ENCODE results near the gene FXYD7.
"Not testable (repeated sequence)": the region's sequence is repeated elsewhere in the genome, so short reads cannot be mapped to it uniquely, and the experiment has no call there.

Gene FXYD7

GRCh38 chr19:35167251-35168119 lies 24.4 kb downstream of the FXYD7 start:
- FAIRE-seq: no peak

- no peak for FAIRE-seq
Measured at GRCh38 chr19:35168196-35168595, 25.1 kb downstream of the FXYD7 start.

- no peak for FAIRE-seq
Measured at GRCh38 chr19:35169221-35169995, 26.4 kb downstream of the FXYD7 start.

GRCh38 chr19:35170359-35171061 lies 27.5 kb downstream of the FXYD7 start:
- FAIRE-seq: no peak

GRCh38 chr19:35171730-35172129 lies 28.7 kb downstream of the FXYD7 start:
- FAIRE-seq: no peak

GRCh38 chr19:35174226-35174625 lies 31.2 kb downstream of the FXYD7 start:
- FAIRE-seq: no peak

GRCh38 chr19:35176181-35176570 lies 33.1 kb downstream of the FXYD7 start:
- no peak for FAIRE-seq

GRCh38 chr19:35177377-35178274 lies 34.6 kb downstream of the FXYD7 start:
- FAIRE-seq: no peak

- FAIRE-seq: no peak
Measured at GRCh38 chr19:35178701-35179100, 35.6 kb downstream of the FXYD7 start.

GRCh38 chr19:35179830-35180229 lies 36.8 kb downstream of the FXYD7 start:
- no peak for FAIRE-seq

- no peak for FAIRE-seq
Measured at GRCh38 chr19:35181387-35181786, 38.3 kb downstream of the FXYD7 start.

GRCh38 chr19:35184267-35184666 lies 41.2 kb downstream of the FXYD7 start:
- FAIRE-seq: no peak

- FAIRE-seq: no peak
Measured at GRCh38 chr19:35184884-35185283, 41.8 kb downstream of the FXYD7 start.

GRCh38 chr19:35194012-35194984 lies 51.2 kb downstream of the FXYD7 start:
- no peak for FAIRE-seq

GRCh38 chr19:35195830-35196229 lies 52.8 kb downstream of the FXYD7 start:
- no peak for FAIRE-seq

GRCh38 chr19:35196861-35197260 lies 53.8 kb downstream of the FXYD7 start:
- not testable (repeated sequence) for FAIRE-seq

GRCh38 chr19:35199481-35199880 lies 56.4 kb downstream of the FXYD7 start:
- FAIRE-seq: no peak

- FAIRE-seq: no peak
Measured at GRCh38 chr19:35202722-35203688, 60.0 kb downstream of the FXYD7 start.
